Measurements from ENCODE around the gene UBQLNL. TPM values are rescaled to one million over a fixed set of nuclear protein-coding genes. Genes with fewer than 3 reads are reported as not detected.

Gene UBQLNL
- total and polyA plus RNA-seq, 2 of the 4 experiments (the other 2 are of a cell fraction): 0.18 to 0.48 TPM

DNA sequence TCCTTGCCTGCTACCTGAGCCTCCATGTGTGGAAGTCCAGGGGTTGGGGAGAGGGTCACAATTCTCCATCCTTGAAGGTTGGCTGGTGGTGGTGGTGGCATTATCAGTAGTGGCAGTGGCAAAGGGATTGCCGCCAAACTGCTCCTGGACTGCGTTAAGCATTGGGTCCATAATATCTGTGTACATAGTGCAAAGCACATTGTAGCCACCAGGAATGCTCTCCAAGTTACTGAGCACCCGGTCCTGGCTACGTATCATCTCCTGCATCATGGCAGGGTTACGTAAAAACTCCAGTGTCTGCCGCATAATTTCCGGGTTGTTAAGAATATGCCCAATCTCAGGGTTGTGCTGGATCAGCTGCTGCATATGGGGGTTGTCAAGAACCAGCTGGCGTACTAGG, 7.9 kb downstream of the UBQLNL start:
- Histone ChIP-seq H3K4me3 (ENCODE audit: insufficient read depth, low read depth, low read length) (no peak overlapping the region), H3K9me3 (ENCODE audit: control insufficient read depth, insufficient read depth, low read length) (no peaks in the 10 kb centered on the region), H2AFZ (replicated peaks; ENCODE audit: low read length, poor library complexity) (peak overlapping the region; percentile 14), H2AK9ac (replicated peaks; ENCODE audit: low read depth, low read length, poor library complexity) (no peak overlapping the region), H2BK15ac (ENCODE audit: low read depth, low read length) (no peak overlapping the region), H3K4me2 (ENCODE audit: low read depth, low read length) (no peak overlapping the region), H2BK20ac (ENCODE audit: low read depth, low read length) (no peak overlapping the region), H3K14ac (replicated peaks; ENCODE audit: low read depth, low read length) (no peak overlapping the region), H3K18ac (ENCODE audit: low read depth, low read length) (no peak overlapping the region), H2BK120ac (ENCODE audit: low read depth, low read length) (no peak overlapping the region), H3K79me1 (ENCODE audit: low read depth in 1 of 2, low read length in 2 of 2) (no peaks in the 10 kb centered on the region), H4K5ac (ENCODE audit: low read depth, low read length) (no peak overlapping the region), H3K4me1 (ENCODE audit: control insufficient read depth, insufficient read depth, low read length) (no peaks in the 10 kb centered on the region), H2AK5ac (ENCODE audit: low read depth, low read length) (no peak overlapping the region), H4K91ac (ENCODE audit: insufficient read depth, low read depth, low read length) (no peak overlapping the region), H3K27ac (ENCODE audit: insufficient read depth, low read length) (no peak overlapping the region), H3K9me1 (ENCODE audit: insufficient read depth, low read length) (no peaks in the 10 kb centered on the region), H3K36me3 (ENCODE audit: control insufficient read depth, insufficient read depth, low read length) (no peaks in the 10 kb centered on the region), H2BK5ac (ENCODE audit: low read depth, low read length, poor library complexity, severe bottlenecking) (no peak overlapping the region), H3K9ac (ENCODE audit: low read depth, low read length) (no peak overlapping the region), H4K20me1 (ENCODE audit: insufficient read depth, low read length) (no peaks in the 10 kb centered on the region), H4K8ac (ENCODE audit: low read depth in 2 of 2, low read length in 2 of 2) (no peak overlapping the region), H3K27me3 (ENCODE audit: control insufficient read depth, insufficient read depth, low read length) (peaks cover 3% of the 10 kb centered on the region), H3K56ac (ENCODE audit: extremely low read depth, insufficient read depth, low read length) (no peak overlapping the region), H3K4ac (ENCODE audit: low read depth, low read length) (no peak overlapping the region), H3K23ac (ENCODE audit: low read depth, low read length) (no peak overlapping the region)
- BruUV-seq (replicated peaks): no TSS peak
- DNase-seq: no peak
- ATAC-seq (ENCODE audit: low read depth): no peak
- intact Hi-C loops (cut with micrococcal nuclease) (no loop called here), in situ Hi-C loops (cut with MboI; ENCODE audit: low sequenced_read_pairs) (no loop called here), dilution Hi-C loops (cut with HindIII; ENCODE audit: low sequenced_read_pairs, unreplicated experiment) (no loop called here)
- WGBS, 2 experiments (ENCODE audit: extremely low coverage in 2 of 2, insufficient read length in 1 of 2): 80% methylated on average over 6 of the region's 8 CpGs; no CpG with 5 or more reads in 1 of the 2 experiments
- ChIA-PET CTCF (no interaction called here), POLR2A (ENCODE audit: unreplicated experiment) (no interaction called here)
- no peak for TF ChIP-seq MAFK (IDR thresholded peaks at IDR 0.05; ENCODE audit: low read depth, low read length)
- no peak for TF ChIP-seq FOS (IDR thresholded peaks at IDR 0.05; ENCODE audit: low read depth, low read length)
- TF ChIP-seq RCOR1 (IDR thresholded peaks at IDR 0.05; ENCODE audit: insufficient replicate concordance, low read length): no peak
- TF ChIP-seq, protein P1, sequence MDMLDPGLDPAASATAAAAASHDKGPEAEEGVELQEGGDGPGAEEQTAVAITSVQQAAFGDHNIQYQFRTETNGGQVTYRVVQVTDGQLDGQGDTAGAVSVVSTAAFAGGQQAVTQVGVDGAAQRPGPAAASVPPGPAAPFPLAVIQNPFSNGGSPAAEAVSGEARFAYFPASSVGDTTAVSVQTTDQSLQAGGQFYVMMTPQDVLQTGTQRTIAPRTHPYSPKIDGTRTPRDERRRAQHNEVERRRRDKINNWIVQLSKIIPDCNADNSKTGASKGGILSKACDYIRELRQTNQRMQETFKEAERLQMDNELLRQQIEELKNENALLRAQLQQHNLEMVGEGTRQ (IDR thresholded peaks at IDR 0.05; ENCODE audit: low read depth, low read length): no peak
- no peak for TF ChIP-seq POLR2A (IDR thresholded peaks at IDR 0.05; ENCODE audit: low read depth, low read length)
- TF ChIP-seq, protein P2, sequence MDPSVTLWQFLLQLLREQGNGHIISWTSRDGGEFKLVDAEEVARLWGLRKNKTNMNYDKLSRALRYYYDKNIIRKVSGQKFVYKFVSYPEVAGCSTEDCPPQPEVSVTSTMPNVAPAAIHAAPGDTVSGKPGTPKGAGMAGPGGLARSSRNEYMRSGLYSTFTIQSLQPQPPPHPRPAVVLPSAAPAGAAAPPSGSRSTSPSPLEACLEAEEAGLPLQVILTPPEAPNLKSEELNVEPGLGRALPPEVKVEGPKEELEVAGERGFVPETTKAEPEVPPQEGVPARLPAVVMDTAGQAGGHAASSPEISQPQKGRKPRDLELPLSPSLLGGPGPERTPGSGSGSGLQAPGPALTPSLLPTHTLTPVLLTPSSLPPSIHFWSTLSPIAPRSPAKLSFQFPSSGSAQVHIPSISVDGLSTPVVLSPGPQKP (IDR thresholded peaks at IDR 0.05; ENCODE audit: borderline replicate concordance, low read depth, low read length): no peak
- TF ChIP-seq RFX5 (IDR thresholded peaks at IDR 0.05; ENCODE audit: low read depth, low read length): no peak
- no peak for TF ChIP-seq CHD1 (IDR thresholded peaks at IDR 0.05; ENCODE audit: low read depth, low read length)
- no peak for TF ChIP-seq NFE2L2 (IDR thresholded peaks at IDR 0.05; ENCODE audit: low read depth, low read length)
- TF ChIP-seq CEBPB (IDR thresholded peaks at IDR 0.05; ENCODE audit: low read depth, low read length): no peak
- no peak for TF ChIP-seq SMC3 (IDR thresholded peaks at IDR 0.05; ENCODE audit: low read depth, low read length)
- TF ChIP-seq MXI1 (IDR thresholded peaks at IDR 0.05; ENCODE audit: borderline replicate concordance, low read depth, low read length): no peak
- TF ChIP-seq BHLHE40 (IDR thresholded peaks at IDR 0.05; ENCODE audit: low read depth, low read length): no peak
- TF ChIP-seq RAD21 (IDR thresholded peaks at IDR 0.05; ENCODE audit: low read length): no peak

Measured in IMR-90 (cell line).